NCI-H82 treated with DMSO at 0.1 percent for 48 hours (cell line): ENCODE data around the gene JARID2.

Experiments
- DNase-seq: peaks from one replicate; lab custom pipeline; 2025; ENCODE audit not compliant: unreplicated experiment; lab: John Stamatoyannopoulos, UW

Gene JARID2

DNA sequence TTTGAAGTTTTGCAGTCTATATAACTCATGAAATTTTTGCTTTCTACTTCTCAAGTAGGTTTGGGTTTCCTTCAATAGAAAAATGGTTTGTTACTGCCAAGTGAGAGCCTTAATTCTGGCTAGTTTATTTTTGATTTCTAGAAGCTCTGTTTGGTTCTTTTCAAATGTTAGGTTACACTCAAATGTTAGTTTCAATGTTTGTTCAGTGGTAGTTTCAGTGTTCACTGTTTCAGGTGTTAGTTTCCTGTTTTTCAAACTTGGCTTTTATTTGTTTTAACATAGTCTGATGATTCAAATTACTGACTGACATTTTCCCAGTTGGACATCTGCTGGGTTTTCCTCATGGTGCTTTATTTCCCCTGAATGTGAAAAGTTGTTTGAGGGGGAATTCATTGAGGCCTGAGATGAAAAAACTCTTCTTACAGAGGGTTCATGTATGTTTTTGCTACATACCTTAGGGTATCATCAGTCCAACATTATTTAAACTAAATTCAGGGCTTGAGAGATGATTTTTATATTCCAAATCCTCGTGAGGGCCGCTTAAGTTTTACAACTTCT lies 189.0 kb downstream of the JARID2 start:
- DNase-seq = no peak

GRCh38 chr6:15435468-15435867 lies 189.6 kb downstream of the JARID2 start:
- no peak for DNase-seq

- no peak for DNase-seq
These were observed 190.6 kb downstream of the JARID2 start for GRCh38 chr6:15436451-15436850.

DNA sequence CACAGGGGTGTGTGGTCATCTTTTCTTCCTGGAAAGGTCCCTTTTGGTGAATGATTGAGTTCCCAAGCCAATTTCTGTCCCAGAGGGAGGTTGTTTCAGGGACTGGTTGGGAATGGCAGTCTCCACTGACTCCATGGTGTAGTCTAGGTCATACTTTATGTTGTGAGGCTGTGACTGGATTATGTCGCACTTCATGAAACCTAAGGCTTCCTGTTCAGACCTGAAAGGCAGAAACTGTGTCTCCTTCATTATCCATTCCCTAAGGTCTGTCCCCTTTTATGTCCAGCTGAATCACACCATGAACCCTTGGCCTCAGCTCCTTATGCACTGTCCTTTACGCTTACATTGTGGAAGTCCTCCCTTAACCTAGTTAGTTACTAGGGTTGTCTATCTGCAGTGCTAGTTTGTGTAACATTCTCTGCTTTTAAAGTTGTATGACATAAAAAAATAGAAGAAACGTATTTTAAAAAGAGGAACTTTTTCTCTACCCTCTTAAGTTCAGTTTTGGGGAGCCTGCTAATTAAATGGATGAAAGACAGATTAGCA lies 191.3 kb downstream of the JARID2 start:
- no peak for DNase-seq

DNA sequence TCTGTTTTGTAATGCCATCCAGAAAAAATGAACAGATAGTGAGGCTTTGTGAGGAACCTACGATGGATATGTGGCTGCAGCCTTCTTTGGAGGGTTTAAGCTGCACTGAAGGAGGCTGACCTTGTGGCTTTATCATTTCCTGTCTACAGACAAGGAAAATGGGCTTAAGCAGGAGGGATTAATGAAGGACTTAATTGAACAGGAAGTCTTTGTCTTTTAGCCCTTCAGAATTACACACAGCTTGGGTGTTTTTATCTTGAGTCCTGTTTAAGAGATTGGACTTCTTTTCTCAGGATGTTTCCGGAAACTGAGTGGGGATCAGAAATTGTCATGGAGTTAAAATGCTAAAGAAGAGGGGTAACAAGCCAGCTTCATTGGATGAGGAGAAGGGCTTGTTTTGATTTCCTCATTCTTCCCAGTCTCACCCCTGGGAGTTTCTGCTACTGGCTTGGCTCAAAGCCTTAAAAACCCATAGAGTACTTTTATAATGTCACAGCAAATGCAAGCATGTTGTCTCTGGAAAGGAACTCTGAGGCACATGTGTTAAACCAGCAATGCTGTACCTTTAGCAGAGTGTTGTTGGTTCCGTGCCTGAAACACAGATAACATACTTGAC lies 193.6 kb downstream of the JARID2 start:
- DNase-seq = peak; percentile 63

- no peak for DNase-seq
These were observed 194.2 kb downstream of the JARID2 start for GRCh38 chr6:15440040-15440439.

GRCh38 chr6:15441215-15441868 lies 195.5 kb downstream of the JARID2 start:
- DNase-seq = no peak

GRCh38 chr6:15441981-15442380 lies 196.1 kb downstream of the JARID2 start:
- DNase-seq = no peak

DNA sequence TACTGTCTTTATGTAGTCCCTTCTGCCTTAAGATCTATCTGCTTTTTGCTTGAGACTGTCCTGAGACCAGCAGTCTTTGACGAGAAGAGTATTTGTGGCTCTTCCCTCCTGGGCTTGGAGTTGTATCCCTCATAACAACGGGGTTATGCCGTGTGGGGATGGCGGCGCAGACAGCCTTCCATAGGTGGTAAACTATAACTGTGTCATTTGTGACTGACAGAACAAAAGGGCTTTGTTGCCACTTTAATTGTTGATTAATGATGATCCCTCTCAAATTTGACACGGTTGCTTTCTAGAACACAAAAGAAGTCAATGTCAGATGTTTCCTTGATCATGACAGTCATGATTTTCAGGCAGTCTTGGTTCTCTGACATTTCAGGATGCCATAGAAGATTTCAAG lies 196.6 kb downstream of the JARID2 start:
- no peak for DNase-seq

DNA sequence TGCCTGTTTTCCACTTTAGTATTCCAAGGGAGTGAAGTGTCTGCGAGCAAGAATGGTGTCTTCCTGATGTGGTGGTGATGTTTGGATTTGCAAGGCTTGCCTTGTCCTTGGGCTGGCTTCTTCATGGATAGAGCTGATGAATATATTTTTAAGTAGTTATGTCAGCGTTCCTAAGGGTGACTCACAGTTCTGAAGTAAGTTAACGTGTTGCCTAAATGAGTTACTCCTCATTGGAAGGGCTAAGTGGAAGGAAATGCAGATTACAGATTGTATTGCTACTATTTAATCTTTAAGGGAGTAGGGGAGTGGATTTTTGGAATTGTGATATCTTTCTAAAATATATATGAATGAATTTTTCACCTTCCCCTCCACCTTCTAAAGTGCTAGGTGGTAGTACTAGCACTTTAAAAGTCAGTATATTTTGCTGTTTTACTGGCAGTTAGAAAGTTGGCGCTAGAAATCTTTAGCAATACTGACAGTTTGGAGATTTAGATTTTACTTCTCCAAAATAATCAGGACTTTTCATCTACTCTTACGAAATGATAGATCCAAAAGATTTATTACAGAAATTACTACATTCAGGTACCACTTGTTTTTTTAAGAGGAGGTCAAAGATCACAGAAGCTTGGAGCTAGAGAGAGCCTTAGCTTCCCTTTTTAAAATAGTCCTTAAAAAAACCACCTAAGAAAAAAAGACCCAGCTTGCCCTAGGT lies 197.4 kb downstream of the JARID2 start:
- no peak for DNase-seq

DNA sequence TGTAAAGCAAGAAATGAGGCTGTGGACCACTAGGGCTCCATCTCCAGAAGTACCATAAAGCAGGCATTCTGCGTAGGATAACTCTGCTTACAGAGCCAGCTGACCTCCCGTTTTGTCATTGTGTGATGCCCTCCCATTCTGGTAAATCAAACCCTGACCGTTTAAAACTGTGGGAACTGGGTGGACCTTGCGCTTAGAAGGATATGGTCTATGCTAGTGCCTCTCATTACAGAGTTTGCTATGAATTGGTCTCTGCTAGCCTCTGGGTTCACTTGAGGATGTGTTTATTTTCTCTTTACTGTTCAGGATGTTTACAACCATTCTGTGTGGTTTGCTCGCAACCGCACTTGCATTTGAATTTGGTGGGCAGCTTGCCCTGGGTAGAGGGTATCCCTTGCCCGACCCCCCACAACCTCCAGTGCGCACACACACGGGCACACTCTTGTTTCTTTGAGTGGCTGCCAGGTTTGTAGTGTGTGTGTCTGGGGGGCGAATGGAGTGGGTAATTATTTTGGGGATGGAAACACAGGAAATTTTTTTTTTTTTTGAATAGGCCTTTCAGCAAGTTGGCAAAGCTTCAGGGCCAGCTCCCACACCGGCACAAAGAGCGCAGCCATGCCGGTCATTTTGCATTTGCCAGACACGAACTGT lies 198.3 kb downstream of the JARID2 start:
- no peak for DNase-seq

- DNase-seq = peak; percentile 89
These were observed 199.0 kb downstream of the JARID2 start for GRCh38 chr6:15444881-15445280.

DNA sequence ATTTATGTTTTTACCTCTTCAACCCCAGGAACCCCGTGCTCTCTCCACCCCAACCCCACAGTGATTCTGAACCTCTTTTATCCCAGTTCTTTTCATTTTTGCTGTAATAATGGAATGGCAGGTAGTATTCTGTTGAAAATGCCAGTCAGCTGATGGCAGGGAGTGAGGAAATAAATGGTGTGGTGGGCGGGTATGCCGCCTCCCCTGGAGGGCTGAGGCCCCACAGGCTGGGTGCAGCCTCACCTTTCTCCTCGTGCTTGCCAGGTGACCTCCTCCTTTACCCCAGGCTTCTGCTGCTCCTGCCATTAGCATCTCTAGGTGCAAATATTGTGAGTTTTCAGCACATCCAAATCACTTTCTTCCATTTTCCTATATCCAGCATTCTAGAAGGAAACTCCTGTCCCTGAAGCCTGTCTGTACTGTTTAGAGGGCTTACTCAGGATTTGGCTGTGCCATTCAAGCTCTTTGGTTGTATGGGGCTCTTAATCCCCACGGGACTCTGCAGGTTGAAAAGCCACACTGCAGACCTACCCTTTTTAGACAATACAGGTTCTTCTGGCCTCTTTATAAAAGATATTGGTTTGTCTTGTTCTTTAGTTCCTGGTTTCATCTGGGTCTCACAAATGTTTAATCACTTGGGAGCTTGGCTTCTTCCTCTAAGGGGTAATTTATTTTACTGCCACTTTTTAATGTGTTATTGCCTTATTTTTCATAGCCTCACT lies 201.8 kb downstream of the JARID2 start:
- no peak for DNase-seq

DNA sequence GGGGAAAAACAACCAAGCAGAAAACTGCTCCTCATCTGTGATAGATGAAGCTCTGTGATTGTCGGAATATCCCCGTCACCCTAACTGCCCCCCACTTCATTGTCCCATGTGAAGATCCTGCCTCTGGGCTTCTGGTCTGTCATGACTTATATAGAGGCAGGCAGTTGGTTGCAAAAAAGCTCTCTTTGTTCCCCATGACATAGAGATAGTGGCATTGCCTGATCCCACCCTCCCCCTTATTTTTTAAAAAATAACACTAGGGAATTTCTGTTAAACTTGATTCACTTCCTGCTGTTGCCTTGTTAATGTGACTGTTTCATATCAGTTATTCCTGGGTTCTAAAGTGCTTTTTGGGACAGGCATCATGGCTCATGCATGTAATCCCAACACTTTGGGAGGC lies 203.1 kb downstream of the JARID2 start:
- DNase-seq = no peak

GRCh38 chr6:15451738-15452137 lies 205.9 kb downstream of the JARID2 start:
- no peak for DNase-seq

DNA sequence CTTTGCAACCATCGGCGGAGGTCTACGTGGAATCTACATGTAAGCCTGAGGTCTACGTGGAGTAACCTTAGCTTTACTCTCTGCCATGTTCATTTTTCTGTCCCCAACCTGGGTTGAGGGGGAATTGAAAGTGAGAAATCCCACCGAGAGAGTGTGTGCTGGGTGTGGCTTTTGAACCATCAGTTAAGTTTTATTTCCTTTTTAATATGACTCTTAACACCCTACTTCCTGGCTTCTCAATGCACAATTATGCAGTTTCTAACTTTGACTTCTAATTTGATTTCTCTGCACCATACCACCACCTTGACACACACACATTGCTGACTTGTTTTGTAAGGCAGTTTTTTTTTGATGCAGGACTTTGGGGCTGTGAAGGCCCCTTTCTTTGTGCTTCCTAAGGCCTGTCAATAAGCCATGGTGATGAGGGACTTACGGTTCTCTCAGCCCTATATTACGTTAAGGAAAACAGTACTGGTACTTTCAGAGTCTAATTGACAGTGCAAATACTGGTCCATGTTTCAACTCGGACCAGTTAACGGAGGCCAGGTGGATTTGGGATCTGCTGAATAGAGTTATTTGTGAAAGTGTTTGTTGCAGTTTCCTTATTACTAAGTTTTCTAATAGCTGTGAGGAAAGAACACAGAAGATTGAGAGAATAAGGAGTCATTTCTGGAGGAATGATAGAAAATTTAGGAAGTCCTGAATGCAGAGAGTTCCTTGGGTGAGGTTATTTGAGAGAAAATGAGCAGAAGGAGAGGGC lies 206.5 kb downstream of the JARID2 start:
- no peak for DNase-seq

GRCh38 chr6:15453186-15453585 lies 207.3 kb downstream of the JARID2 start:
- no peak for DNase-seq

DNA sequence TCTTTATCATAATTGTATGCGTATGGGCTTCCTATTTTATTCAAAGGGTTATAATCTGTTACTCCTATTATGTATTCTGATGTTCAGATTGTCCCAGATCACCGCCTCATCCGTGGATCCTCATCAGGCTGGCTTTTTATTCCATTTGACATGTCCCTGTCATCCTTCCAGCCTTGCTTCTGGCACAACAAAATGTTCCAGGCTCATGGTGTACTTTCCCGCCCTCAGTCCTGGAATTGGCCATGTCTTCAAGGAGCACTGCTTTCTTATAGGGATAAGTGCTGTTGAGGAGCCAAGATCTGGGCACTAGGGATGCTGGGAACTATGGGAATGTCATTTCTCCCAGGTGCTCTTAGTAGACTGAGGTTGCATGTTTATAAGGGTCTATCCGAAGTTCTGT lies 207.8 kb downstream of the JARID2 start:
- DNase-seq = no peak

DNA sequence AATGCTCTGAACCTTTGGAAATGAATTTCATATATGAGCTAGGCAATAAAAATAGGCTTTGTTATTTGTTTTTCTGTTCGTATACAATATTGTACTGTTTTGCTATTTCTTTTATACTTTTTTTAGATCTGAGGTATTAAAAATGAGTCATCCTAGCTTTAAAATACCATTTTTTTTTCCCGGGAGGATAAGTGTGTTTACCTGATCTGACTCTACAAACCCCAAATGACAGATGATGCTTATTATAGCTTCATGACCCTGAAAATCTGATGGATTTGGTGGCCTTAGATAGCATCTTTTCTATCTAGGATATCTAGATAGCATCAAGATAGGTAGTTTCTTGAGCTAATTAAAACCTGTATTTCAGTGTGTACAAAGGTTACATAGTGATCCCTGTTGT lies 210.6 kb downstream of the JARID2 start:
- no peak for DNase-seq

- no peak for DNase-seq
These were observed 211.3 kb downstream of the JARID2 start for GRCh38 chr6:15457121-15457650.
